ENCODE data around the gene PTP4A2.

GRCh38 chr1:31924839-31925238 lies 13.3 kb downstream of the PTP4A2 start:
- TF ChIP-seq CTCF (IDR thresholded peaks at IDR 0.05) (no peak), POLR2A (IDR thresholded peaks at IDR 0.05) (no peak)

All from upper lobe of left lung (tissue), 4 donors.